ENCODE measurements around the gene NBAS.

NBAS gene

GRCh38 chr2:15606481-15607441 is 45.6 kb upstream of the NBAS start:
- H3K4me3 ChIP-seq (ENCODE audit: low read depth, low read length) = no peak overlapping the region
- no peak for DNase-seq (ENCODE audit: low read depth)
- in situ Hi-C loops (cut with HindIII; ENCODE audit: low sequenced_read_pairs) = no loop called here
- TF ChIP-seq CTCF (IDR thresholded peaks at IDR 0.05; ENCODE audit: low read depth, low read length, missing control alignments) = no peak

GRCh38 chr2:15605721-15606120 is 44.6 kb upstream of the NBAS start:
- in situ Hi-C loops (cut with HindIII; ENCODE audit: low sequenced_read_pairs) = no loop called here
- no peak for TF ChIP-seq CTCF (IDR thresholded peaks at IDR 0.05; ENCODE audit: low read depth, low read length, missing control alignments)
- no peak for DNase-seq (ENCODE audit: low read depth)
- H3K4me3 ChIP-seq (ENCODE audit: low read depth, low read length) = no peak overlapping the region

DNA sequence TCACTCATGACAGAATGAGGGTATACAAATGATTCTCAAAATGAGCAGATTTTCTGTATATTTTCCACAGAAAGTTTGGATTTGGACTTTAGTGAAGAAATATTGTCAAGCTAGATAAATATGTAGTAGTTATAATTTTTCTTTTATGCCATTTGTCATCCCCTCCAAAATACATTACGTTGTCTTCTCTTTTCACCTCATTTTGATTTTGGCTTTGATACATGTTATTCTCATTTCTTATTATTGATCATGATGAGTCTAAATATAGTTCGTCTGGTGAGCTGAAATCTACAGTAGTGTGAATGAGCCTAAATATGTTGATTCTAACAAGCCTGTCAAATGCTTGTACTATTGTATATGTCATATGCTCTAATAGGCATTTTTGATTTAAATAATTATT is 42.8 kb upstream of the NBAS start:
- no peak overlapping the region for H3K4me3 ChIP-seq (ENCODE audit: low read depth, low read length)
- no peak for TF ChIP-seq CTCF (IDR thresholded peaks at IDR 0.05; ENCODE audit: low read depth, low read length, missing control alignments)
- no peak for DNase-seq (ENCODE audit: low read depth)
- in situ Hi-C loops (cut with HindIII; ENCODE audit: low sequenced_read_pairs) = no loop called here

- in situ Hi-C loops (cut with HindIII; ENCODE audit: low sequenced_read_pairs) = no loop called here
- DNase-seq (ENCODE audit: low read depth) = no peak
- no peak for TF ChIP-seq CTCF (IDR thresholded peaks at IDR 0.05; ENCODE audit: low read depth, low read length, missing control alignments)
- no peak overlapping the region for H3K4me3 ChIP-seq (ENCODE audit: low read depth, low read length)
Observed at GRCh38 chr2:15603044-15603765, 42.1 kb upstream of the NBAS start.

- DNase-seq (ENCODE audit: low read depth) = no peak
- in situ Hi-C loops (cut with HindIII; ENCODE audit: low sequenced_read_pairs) = no loop called here
- TF ChIP-seq CTCF (IDR thresholded peaks at IDR 0.05; ENCODE audit: low read depth, low read length, missing control alignments) = no peak
- H3K4me3 ChIP-seq (ENCODE audit: low read depth, low read length) = no peak overlapping the region
Observed at GRCh38 chr2:15602393-15602792, 41.3 kb upstream of the NBAS start.

DNA sequence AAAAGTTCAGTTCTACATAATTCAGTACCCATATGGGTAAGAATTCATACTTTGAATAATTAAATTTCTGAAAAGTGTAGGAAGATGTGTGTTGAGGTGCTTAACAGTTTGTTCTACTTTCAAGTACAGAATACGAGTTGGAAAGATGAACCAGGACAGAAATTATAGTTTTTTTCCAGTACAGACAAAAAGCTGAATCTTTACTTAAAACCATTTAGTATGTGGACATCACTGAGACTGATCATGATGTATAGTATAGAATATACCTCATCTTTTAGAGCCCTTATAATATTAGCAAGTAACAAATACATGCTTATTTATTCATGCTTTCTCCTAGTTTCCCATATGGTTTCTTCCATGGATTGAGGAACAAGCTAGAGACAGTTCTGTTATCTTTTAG is 40.5 kb upstream of the NBAS start:
- in situ Hi-C loops (cut with HindIII; ENCODE audit: low sequenced_read_pairs) = no loop called here
- DNase-seq (ENCODE audit: low read depth) = no peak
- TF ChIP-seq CTCF (IDR thresholded peaks at IDR 0.05; ENCODE audit: low read depth, low read length, missing control alignments) = no peak
- no peak overlapping the region for H3K4me3 ChIP-seq (ENCODE audit: low read depth, low read length)
